GM12892 (cell line): ENCODE data around the gene FNDC7.

Experiments used
- DNase-seq: peaks from one replicate; pipeline ENCODE4 v3.0.0; 2011; ENCODE audit not compliant: insufficient read length
- FAIRE-seq: peaks from 2 replicates; lab custom pipeline; 2011; peaks lifted over from hg19 to GRCh38; lab: Jason Lieb, UNC
- POLR2A ChIP-seq: IDR thresholded peaks from 2 replicates; pipeline ENCODE4 v1.6.1; 2011; ENCODE audit warnings: low read depth, low read length, control low read depth
- POLR2AphosphoS5 ChIP-seq: IDR thresholded peaks from 2 replicates; pipeline ENCODE4 v1.6.1; 2011; ENCODE audit warnings: low read depth, low read length, control low read depth
- TAF1 ChIP-seq: IDR thresholded peaks from 2 replicates; pipeline ENCODE4 v1.6.1; 2011; ENCODE audit warnings: low read depth, mild to moderate bottlenecking, control low read depth, low read length, borderline replicate concordance

Gene FNDC7

DNA sequence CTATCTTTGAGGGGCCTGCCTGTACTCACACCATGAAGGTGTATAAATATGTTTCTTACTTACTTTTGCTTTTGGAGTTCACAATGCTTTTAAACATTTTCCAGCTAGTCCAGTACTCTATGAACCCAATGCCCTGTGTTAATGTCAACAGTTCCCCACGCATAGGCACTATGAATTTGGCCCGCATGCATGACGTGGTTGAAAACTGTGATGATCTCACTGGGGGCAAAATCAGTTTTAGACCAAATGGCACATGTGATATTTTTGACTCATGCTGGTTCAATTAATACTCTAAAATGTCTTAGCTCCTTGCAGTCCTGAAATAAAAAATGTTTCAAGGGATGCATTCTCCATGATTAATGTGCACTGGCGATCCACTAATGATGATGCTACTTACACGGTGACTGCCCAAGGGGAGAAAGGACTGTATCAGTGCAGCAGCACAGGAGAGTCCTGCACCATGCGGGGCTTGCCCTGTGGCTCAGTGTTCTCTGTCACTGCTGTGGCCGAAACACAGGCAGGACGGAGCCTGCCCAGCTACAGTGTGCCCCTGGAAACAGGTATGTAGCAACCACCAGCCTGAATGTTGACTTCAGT lies 15.7 kb downstream of the FNDC7 start:
- FAIRE-seq: no peak
- TF ChIP-seq POLR2A: no peak
- no peak for TF ChIP-seq POLR2AphosphoS5
- TF ChIP-seq TAF1: no peak
- DNase-seq: no peak

DNA sequence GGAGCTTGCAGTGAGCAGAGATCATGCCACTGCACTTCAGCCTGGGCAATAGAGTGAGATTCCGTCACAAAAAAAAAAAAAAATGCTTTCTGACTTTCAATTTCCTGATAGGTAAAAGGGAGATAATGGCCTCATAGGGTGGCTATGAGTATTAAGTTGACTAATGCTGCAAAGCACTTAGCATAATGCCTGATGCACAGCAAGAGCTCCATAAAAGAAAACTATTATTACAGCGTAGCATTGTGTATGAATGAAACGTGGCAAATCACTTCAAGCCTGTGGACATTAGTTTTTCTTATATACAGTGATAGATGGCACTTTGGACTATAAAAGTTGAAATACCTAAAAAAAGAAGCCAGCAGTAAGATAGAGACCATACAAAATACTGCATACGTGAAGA lies 16.8 kb downstream of the FNDC7 start:
- no peak for FAIRE-seq
- DNase-seq: no peak
- no peak for TF ChIP-seq POLR2AphosphoS5
- TF ChIP-seq TAF1: no peak
- TF ChIP-seq POLR2A: no peak

DNA sequence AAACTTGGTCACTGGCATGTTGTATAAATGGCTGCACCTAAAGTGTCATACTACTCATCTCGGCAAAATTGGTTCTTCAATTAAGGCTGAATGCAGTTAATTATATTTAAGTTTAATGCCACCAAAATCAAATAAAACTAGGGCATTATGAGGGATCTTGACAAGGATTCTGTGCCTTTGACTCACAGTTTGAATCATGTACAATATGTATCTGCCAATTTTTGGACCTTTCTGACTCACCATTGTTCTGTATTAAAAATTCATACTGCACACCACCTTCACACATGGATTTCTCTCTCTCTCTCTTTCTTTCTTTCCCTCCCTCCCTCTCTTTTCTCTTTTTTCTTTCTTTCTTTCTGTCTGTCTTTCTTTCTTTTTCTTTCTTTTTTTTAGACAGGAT lies 19.7 kb downstream of the FNDC7 start:
- DNase-seq: no peak
- no peak for TF ChIP-seq POLR2A
- TF ChIP-seq POLR2AphosphoS5: no peak
- no peak for TF ChIP-seq TAF1
- no peak for FAIRE-seq

DNA sequence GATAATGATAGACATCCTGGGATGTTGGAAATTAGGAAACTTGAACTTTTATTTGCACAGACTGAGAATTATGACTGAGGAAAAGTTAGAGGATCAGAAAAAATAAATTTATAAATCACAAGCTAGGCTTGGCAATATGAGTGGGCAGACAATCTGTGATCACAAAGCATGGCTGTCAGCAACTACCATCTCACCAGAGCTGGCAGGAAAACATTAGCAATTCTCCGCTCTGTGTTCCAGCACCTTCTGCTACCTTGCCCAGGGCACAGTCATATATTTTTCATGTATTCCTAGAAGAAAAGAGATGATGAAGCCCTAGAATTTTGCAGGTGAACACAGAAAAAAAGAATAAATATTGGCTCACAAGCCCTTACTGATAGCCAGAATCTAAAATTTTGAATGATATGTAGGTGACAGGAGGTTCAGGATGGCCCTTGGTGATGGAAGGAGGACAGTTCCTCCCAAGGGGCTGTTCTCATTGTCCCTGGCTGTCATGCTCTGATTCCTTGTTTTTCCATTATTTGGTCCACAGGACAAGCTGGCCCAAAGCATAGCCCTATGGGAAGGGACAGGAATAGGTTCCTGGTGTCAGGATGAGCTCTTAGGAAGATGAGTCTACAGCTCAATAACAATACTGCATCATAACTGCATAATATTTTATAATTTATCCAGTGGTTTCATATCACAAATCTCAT lies 21.6 kb downstream of the FNDC7 start:
- TF ChIP-seq POLR2AphosphoS5: no peak
- no peak for TF ChIP-seq POLR2A
- TF ChIP-seq TAF1: no peak
- FAIRE-seq: no peak
- no peak for DNase-seq

DNA sequence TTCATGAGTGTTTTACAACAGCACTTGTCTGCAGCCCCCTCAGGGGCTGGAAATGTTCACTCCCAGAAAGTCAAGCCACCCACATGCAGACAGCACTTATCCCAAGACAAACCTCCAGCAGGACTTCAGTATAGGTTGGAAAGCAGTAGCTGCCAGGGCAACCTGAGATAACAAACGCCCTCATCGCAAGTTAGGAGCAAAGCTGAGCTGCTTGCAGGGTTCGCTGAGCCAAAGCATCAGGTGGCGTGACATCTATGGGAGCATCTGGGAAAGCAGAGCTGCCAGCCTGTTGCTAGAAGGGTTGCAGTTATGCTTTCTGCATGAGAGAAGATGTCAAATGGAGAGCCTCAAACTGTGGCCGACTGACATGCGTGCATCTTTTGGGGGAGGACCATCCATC lies 29.5 kb downstream of the FNDC7 start:
- no peak for FAIRE-seq
- TF ChIP-seq POLR2AphosphoS5 (no peak), TAF1 (no peak), POLR2A (no peak)
- DNase-seq: no peak

DNA sequence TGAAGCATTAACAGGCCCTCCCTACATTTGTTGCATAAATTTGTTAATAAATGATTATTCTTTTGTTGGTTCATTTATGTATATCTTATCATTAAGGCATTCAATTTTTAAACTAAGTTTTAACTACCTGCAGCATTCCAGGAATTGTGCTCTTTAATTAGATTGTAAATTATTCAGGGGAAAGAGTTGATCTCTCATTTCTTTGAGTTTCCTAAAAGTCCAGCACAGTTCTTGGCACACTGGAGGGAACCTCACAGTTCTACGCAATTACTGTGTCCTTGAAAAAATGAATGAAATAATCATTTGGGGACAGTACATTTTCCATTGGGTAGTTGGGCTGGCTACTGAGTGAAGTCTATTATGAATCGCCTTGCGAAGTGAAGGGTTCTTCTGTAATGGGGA lies 33.3 kb downstream of the FNDC7 start:
- DNase-seq (no peak), FAIRE-seq (no peak)
- no peak for TF ChIP-seq POLR2A
- no peak for TF ChIP-seq TAF1
- no peak for TF ChIP-seq POLR2AphosphoS5

DNA sequence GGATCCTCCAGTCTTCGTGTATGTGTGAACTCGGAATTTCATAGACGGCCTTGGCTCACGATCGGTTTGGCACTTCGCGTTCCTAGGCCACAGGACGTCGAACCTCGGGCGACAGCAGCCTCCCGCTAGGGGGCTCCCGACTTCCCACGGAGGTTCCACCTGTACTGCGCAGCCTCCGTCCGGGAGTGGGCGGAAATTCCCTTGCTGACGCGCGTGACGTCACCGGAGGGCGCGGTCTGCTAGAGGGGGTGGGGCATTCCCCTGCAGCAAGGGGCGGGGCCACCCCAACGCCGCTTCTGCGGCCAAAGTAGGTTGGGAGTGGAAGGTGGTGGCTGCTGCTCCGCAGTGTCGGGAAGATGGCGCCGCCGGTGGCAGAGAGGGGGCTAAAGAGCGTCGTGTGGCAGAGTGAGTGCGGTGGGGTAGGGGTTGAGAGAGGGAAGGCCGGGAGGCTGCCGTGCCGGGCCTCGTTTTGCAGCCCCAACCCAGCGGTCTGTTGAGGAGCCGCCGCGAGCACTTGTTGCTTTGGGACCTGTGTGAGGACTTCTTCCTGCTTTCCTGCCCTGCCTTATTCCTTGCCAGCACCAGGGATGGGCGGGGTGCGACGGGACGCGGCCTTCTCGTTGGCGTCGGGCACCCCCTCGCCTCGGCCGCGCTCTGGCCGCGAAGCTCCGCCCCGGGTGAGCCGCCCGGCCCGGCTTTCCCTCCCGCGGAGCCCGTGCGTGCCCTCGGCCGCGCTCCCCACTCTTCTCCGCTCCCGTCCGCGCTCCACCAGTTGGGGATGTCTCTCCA lies 33.9 kb downstream of the FNDC7 start, which contains the start of gene STXBP3:
Gene STXBP3 (plus strand): TSS at position 293 of the 789 bp plus-strand sequence. CDS start 64 bp downstream, at position 357.
- FAIRE-seq (peak; percentile 100), DNase-seq (peak; percentile 82)
- peak; percentile 97 for TF ChIP-seq POLR2A
- peak; percentile 95 for TF ChIP-seq POLR2AphosphoS5
- peak; percentile 92 for TF ChIP-seq TAF1

DNA sequence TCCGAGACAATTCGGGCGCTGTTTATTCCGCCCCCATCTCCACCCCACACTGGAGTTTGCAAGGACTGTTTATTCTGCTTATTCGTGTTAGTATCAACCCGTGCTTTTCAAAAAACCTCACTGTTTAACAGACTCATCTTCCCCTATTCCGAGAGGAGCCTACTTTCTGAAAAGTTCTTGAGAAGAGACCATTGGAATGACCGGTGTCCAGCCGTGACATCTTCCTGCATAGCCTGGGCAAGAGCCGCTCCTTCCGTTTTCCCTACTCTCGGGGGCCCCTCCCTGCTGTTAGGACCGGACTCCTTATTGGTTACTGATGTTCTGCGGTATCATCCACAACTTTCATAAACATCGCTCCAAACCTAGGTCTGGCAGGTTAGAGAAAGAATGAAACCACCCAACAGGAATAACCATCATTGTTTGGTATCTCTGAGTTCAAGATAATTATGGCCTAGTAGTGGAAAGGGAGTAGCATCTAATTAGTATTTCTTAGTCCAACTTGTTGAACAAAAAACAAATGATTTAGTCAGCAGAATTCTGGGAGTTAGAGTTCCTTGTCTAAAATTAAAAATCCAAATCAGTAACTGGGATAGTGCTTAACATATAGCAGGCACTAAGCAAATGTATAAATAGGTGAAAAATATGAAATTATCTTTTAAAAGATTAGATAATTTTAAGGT lies 34.6 kb downstream of the FNDC7 start:
- TF ChIP-seq POLR2A: no peak; the same call in 1 of the 2 replicates
- no peak for TF ChIP-seq POLR2AphosphoS5
- no peak; the same call in 1 of the 2 replicates for TF ChIP-seq TAF1
- DNase-seq (no peak), FAIRE-seq (peak; percentile 81)

DNA sequence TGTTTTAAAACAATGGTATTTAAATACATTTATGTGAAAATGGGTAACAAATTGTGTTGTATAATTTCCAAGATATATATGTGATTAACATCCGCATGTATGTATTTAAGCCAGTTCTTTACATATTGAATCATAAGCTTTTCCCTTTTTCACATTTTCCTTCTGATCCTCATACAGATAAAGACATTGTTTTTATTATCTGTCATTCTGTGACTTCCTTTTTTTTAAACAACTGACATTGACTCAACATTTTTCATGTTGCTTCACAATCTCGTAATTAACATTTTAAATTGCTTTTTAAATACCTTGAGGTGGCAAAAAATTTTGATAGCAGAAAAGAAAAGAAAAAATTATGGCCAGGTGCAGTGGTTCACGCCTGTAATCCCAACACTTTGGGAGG lies 35.2 kb downstream of the FNDC7 start:
- DNase-seq (no peak), FAIRE-seq (no peak)
- TF ChIP-seq POLR2A (no peak), POLR2AphosphoS5 (no peak), TAF1 (no peak)

DNA sequence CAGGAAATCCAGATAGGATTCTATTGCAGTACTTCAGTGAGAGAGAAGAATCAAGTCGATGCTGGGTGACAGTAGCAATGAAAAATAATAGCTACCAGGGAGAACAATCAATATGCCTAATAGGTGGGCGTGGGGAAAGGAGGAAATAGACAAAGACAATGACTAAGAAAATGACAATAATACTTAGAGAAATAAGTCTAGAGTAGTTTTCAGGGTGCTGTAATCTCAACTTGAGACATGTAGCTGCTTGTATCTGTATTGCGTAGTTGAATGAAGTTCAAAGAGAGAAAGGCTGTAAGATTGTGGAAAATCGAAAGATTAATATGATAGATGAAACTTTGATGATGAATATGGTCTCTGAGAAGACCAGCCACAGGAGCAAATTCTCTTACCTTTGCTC lies 36.4 kb downstream of the FNDC7 start:
- no peak for TF ChIP-seq POLR2A
- no peak for TF ChIP-seq POLR2AphosphoS5
- TF ChIP-seq TAF1: no peak
- no peak for DNase-seq
- no peak for FAIRE-seq

DNA sequence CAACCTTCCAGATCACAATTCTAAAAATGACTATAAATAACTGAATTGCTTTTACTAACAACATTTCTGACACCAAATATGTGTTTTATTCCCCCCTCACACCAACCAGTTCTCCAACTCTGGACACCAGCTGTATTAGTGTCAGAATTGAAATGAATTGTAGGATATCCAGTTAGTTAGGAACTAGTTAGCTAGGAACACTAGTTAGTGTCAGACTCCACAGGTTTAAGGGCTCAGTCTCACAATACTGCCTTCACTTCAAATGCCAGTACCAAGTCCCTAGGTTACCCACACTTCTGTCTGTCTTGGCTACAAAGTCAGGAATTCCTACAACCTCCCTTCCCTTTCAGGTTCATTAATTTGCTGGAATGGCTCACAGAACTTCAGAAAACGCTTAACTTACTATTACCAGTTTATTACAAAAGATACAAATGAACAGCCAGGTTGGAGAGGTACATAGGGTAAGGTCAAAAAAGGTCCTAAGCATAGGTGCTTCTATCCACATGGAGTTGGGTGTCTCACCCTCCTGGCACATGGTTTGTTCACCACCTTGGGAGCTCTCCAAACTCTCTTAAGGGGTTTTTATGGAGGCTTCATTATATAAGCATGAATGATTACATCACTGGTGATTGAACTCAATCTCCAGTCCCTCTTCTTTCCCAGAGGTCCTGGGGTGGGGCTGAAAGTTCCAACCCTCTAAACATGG lies 37.9 kb downstream of the FNDC7 start:
- FAIRE-seq: no peak
- no peak for TF ChIP-seq TAF1
- TF ChIP-seq POLR2AphosphoS5: no peak
- no peak for TF ChIP-seq POLR2A

DNA sequence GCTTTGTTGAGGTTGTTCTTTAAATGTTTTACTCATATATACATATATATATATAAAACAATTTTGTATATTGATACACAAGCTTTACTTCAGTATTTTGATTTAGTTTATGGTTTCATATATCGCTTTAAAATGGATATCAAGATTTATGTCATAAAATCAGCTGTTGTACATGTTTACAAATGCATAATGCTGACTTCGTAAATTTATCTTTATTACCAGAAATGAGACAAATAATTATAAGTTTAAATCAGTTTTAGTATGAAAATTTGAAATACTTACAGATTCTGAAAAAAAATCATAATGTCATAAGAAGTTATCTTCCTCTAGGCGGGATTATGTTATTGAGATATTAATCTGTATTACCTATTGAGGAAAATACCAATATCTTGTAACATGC lies 40.7 kb downstream of the FNDC7 start:
- FAIRE-seq (no peak), DNase-seq (no peak)
- TF ChIP-seq POLR2AphosphoS5 (no peak), TAF1 (no peak), POLR2A (no peak)

More for the DNA sequence above, 37.9 kb downstream of the FNDC7 start:
- no peak for DNase-seq
